ENCODE data around the gene DSCAML1.

The DSCAML1 gene

DNA sequence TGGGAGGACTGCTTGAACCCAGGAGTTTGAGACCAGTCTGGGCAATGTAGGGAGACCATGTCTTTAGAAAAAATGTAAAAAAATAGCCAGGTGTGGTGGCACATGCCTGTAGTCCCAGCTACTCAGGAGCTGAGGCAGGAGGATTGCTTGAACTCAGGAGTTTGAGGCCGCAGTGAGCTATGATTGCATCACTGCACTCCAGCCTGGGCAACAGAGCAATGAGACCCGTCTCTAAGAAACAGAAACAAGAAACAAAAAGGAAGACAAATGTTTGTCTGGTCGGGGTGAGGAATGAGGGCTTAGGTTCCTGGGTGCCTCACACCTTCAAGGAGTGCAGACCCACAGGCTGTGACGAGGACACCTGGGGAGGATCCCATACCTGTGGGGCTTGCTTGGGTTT lies 277.4 kb downstream of the DSCAML1 start:
- no peak for DNase-seq (ENCODE audit: low spot score)

DNA sequence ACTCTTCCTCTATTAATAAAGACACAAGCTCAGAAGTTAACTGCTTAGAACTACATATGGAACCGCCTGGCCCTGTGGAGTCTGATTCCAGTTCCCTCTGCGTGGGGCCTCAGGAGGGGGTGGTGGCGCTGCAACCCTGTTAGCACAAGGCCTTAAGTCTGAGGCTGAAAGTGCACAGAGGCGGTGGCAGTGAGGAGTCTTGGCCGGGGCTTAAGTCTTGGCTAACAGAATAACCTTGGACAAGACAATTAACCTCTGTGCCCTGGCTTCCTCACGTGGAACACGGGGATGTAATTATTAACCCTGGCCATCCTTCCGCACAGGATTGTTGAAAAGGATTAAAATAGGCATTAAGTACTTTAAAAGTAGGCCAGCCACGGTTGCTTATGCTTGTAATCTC lies 277.8 kb downstream of the DSCAML1 start:
- DNase-seq (ENCODE audit: low spot score): no peak

DNA sequence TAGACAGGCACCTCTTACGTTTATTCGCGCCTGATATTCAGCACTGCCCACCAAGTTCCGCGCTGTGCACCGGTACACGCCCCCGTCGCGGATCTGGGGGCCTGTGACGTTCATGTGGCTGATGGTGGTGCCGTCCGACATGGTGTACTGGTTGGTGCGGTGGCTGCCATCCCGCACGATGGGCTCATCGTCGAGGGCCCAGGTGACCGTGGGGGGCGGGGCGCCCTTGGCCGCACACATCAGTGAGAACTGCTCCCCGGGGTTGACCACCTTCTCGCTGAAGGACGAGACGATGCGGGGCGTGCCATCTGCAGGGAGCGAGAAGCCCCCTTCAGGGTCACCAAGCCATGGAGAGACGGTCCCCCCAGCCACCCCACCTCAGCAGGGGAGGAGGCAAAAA lies 278.6 kb downstream of the DSCAML1 start:
- DNase-seq (ENCODE audit: low spot score): no peak

DNA sequence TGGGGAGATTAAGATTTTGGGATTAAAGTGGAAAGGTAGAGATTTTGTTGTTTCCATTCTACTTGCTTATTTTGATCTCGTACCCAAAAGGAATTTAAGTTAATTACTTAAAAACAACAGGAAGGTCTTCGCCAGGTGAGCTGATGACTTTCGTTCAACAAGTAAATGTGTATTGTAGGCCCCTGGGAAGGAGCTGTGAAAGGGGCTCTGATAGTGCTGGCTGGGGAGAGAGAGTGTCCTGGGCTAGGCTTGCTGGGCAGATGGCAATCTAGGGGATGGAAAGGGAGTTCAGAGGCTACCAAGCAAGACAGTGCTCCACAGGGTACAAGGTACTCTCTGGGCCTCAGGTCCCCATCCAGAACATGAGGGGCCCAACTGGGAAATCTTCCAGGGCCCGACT lies 279.9 kb downstream of the DSCAML1 start:
- no peak for DNase-seq (ENCODE audit: low spot score)

DNA sequence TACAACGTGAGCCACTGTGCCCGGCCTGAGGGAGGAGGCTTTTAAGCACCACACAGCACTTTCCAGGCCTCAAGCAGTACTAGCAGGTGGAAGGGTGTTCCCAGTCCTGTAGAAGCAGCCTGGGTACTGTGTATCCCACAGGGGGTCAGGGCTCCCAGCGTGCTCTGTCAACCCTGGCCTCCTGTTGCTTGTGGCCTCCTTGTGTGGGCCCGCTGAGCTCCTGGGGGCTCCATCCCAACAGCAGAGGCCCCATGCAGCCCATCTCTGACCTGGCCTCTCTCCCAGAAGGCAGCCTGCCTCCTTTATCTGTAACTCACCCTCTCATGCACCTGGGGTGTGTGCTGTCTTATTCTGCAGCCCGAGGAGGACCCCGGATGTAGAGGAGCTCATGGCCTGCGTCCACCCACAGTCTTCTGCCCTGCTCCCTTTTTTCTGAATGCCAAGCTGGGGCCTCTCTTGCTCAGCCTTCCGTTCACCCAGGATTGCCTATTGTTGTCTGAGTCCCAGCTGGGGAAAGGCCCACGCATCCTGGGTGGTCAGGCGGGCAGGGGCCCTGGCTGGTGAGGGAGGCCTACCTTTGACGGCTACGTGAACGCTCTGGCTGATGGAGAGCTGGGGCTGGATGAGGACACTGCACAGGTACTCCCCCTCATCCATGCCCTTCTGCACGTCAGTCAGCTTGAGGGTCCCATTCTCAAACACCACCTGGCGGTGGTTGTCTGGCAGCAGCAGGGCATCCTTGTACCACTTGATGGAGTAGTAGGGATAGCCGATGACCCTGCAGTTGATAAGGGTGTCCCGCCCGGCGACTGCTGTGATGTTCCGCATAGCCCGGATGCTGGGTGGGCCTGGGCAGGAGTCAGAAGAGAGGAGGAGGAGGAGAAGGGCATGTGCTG lies 280.9 kb downstream of the DSCAML1 start:
- no peak for DNase-seq (ENCODE audit: low spot score)

DNA sequence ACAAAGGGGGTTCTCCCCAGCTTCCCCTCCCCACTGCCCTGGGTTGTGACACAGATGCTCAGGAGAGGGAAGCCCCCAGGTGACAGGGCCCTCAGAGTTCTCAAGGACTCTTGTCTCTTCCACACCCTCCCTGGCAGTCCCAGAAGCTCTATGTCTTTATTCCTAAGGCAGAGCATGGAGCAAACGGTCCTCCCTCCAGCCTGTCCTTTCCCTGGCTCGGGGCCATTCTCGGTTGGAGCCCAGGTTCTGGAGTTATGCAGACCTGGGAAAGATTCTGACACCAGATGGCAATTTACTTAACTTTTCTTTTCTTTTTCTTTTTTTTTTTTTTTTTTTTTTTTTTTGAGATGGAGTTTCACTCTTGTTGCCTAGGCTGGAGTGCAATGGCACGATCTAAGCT lies 282.8 kb downstream of the DSCAML1 start:
- no peak for DNase-seq (ENCODE audit: low spot score)

DNA sequence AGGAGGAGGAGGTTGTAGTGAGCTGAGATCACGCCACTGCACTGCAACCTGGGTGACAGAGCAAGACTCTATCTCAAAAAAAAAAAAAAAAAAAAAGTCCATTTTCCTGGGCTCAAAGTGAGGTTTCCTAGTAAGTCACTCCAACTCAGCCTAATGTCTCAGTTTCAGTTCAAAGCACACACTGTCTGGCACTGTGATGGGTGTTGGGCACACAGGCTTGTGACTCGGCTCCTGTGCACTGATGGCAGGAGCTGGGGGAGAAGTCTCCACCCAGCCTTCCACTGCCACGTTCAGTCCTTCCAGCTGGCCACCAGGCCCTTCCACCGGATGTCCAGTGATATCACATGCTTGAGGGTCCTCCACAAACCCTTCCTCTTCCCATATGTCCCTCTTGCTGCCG lies 283.4 kb downstream of the DSCAML1 start:
- DNase-seq (ENCODE audit: low spot score): no peak

DNA sequence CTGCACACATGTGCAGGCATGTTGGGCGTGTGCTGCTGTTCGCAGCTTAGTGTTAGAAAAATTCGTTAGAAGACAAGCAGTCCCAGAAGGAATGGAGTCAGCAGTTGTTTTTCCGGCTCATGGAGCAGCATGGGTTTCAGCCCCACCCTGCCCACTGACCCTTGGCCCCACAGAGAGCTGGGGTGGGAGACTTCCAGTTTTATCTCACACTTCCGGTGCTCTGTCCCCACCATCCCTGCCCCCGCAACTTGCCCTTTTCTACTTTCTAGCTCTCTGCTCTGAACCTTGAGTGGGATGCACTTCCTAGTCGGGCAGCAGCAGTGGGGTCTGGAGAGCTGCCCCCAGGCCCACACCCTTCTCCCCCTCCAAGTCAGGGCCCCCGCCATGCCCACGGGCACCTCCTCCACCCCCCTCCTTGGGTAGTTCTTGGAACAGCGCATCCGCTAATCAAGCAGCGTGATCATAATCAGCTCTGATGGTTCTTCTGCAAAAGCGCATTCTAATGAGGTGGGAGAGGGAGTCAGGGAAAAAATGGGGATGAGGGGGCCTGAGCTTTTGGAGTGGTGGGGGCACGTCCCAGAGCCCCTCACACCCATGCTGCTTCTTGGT lies 285.0 kb downstream of the DSCAML1 start:
- DNase-seq (ENCODE audit: low spot score): no peak

DNA sequence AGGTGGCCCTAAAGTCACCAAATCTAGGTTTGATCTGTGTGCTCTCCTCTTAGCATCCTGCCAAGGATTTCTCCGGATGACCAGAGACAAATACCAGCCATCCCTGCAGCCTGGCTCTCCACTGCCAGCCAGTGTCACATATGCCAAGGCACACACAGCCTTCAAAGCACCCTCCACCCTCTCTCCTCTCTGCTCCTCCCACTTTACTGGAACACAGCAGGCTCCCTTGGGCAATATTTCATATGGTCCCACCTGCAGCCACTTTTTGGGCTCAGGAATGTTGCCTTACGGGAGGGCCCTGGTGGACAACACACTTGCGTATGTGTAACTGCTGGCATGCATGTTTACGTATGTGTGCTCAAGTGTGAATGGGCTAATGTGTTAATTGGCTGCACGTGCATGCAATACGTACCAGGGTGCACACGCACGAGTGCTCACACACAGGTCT lies 285.5 kb downstream of the DSCAML1 start:
- DNase-seq (ENCODE audit: low spot score): no peak

DNA sequence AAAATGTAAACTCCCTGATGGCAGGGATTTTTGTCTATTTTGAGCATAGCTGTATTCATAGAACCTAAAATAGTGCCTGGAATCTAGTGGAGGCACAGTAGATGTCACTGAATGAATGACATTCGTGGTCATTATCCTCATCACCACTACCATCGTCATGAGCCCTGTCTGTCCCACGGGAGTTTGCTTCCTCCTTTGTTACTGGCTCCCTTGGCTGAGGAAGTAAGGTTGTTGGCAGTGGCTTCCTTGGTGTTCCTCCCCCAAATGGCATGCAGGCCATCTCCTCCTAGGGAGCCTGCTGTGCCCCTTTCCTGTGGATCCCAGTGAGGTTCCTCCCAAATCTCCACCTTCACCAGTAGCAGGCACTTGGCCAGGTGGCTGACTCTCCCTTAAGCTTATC lies 286.4 kb downstream of the DSCAML1 start:
- DNase-seq (ENCODE audit: low spot score): no peak

DNA sequence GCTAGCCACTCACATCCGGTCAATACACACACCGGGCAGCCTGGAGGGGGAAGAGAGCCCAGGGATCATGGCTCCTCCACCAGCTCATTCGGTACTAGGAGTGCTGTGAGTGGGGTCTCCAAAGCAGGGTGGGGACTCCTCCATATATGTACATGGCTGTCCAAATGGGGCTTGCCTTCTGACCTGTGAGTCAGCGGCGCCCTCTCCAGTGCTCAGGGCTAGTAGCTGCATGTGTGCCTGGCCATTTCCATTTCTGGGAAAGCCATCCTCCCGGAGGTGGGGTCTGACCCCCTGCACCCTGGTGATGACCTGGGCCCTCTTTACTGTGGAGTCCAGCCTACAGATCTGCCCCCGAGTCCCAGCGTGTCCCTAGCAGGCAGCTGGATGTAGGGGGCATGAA lies 287.5 kb downstream of the DSCAML1 start:
- DNase-seq (ENCODE audit: low spot score): no peak

DNA sequence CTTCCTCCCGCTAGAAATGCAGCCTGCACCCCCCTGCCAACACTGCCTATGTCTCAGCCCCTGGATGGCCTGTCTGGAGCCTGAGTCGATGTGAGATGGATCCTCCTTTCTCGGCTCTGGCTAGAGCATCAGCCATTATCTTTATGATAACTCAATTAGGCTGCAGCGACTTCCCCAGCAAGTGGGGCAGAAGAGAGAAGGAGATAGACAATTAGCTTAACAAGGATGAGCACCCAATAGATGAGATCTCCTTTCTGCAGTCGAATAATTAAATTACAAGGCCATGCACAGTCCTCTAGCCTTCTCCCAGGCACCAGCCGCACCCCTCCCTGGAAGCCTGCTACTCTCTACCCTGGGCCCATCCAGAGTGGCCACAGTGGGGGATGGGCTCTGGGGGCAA lies 290.0 kb downstream of the DSCAML1 start:
- no peak for DNase-seq (ENCODE audit: low spot score)

DNA sequence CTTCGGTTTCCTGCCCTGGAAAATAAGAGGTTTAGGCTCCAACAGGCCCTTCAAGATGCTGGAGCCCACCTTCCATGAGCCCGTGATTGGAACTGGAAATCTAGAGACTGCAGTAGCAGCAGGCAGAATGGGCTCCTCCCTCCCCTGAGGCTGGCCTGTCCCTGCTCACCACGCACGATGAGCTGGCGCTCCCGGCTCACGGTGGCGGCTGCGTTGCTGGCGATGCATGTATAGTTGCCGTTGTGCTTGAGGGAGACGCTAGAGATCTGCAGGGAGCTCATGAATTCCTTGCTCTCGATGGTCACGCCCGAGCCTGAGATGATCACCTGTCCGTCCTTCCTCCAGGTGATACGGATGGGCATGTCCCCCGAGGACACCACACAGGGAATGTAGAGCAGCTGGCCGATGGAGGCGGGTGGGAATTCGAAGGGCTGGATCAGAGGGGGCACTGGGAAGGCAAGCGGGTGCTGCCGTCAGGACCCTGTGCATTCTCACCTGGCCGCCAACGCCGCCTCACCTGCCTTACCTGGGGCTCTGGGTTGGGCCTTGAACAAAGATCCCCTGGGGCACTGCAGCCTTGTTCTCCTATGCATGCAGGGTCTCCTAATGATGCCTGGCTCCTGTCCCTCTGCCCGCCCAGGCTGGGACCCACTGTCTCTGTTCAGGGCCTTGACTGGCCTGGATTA lies 291.6 kb downstream of the DSCAML1 start:
- no peak for DNase-seq (ENCODE audit: low spot score)

DNA sequence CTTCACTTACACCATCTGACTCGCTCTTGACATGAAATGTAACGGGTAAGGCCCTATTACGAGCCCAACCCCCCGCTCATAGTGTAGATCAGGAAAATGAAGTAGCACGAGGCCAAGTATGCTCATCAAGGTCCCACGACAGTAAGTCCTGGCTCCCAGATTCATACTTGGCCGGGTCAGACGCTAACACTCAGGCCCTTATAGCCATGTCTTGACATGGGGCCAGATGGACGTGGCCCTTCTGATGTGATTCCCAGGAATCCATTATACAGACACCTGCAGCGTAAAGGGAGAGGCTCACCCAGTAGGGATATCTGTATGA lies 294.3 kb downstream of the DSCAML1 start:
- DNase-seq (ENCODE audit: low spot score): no peak

DNA sequence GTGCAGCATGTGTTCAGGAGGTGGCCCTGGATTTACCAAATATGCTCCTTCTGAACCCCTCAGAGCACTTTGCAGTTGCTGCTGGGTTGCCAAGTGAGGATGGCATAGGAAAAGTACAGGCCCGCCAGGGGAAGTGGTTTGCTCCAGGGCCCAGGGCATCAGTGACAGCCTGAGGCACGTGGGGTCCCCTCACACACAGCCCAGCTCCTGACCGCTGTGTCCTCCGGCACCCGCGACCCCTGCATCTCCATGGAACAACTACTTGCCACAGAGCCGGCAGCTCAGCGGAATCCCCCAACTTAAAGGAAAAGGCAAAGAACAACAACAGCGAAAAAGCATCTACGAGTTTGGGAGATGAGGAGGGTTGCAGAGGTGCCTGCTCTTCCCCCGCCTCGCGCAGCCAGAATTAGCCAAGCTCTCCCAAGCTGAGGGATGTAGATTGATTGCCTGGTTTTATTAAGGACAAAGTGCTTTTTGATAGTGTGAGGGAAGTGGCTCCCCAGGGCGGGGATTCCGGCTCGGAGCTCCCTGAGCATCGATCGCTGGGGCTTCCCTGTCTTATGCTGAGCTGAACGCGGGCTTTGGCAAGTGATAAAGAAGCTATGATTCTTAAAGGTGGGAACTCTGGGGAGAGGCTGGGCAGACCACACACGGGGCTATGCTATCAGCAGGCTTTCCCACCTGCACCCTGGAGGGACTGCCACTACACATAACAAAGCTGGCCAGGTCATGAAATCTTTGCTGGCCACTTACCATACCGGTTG lies 294.8 kb downstream of the DSCAML1 start:
- no peak for DNase-seq (ENCODE audit: low spot score)

DNA sequence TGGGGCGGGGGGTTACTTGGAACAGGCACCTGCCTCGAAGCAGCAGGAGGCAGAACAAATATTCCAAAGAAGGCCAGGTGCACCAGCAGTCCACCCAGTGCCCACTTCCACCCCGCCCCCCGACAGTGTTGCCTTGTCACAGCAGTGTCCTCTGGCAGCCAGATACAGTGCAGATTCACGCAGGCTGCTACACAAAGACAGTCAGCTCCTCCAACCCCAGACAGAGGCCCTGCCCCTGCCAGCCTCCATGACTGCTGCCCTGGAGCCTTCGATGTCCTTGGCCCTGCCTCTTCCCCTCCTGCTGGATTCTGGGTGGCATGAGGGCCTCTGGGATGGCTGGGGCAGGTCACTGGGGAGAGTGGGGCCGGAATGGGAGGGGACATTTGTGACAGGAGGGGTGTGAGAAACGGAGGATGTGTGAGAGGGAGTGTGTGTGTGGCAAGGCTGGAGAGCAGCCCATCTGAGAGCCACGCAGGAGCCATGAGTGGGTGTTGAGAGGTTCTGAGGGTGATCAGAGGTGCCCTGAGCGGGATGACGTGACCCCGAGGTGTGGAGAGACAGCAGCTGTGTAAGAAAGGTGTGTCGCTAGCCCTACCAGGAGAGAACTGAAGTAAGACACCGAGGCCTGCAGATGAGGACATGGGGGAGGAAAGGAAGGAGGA lies 295.6 kb downstream of the DSCAML1 start:
- no peak for DNase-seq (ENCODE audit: low spot score)

DNA sequence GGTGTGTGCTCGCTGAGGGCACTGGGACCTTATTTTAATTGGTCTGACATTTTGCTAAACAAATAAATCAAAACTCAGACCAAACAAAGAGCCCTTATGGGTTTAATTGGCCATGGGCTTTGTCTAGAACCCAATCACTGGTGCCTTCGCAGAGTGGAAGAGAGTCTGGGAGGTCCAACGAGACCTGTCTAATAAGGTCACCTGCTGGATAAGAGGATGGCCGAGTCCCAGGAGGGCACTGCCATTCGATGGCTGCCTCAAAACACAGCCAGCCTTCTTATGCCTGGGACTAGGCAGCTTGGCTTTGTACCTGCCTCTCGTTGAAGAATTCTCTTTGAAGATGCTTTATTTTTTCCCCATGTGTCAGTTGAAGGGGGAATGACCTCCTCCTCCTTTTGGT lies 298.2 kb downstream of the DSCAML1 start:
- no peak for DNase-seq (ENCODE audit: low spot score)

DNA sequence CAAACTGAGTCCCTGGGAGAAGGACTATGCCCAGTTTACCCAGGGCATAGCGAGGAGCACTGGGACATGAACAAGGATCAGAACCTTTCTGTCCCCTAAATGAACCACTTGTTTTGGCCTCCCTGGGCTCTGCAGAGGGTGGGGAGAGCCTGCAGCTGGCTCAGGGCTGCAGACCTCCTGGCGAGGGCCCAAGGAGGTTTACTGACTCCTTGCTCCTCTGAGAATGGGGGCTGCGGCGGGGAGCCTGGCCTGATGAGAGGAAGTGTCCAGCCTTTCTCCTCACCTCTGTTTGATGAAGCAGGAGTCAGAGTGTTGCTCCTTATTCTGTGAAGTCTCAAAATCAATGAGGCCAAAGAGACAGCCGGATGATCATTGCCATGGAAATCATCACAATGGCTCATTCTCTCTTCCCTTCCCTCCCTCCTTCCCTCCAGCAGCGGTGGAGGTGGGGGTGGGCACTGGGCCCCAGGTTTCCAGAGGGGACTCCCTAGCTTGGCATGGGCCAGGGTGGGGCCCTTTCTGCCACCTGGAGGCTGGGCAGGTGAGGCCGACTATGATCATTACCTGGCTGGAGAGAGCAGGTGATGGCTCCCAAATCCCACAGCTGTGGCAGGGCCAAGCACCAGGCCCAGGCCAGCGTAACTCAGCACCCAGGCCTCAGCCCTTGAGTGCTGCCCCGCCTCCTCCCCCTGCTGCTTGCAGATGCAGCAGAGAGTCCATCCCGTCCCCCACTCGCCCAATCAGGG lies 299.6 kb downstream of the DSCAML1 start:
- no peak for DNase-seq (ENCODE audit: low spot score)

DNA sequence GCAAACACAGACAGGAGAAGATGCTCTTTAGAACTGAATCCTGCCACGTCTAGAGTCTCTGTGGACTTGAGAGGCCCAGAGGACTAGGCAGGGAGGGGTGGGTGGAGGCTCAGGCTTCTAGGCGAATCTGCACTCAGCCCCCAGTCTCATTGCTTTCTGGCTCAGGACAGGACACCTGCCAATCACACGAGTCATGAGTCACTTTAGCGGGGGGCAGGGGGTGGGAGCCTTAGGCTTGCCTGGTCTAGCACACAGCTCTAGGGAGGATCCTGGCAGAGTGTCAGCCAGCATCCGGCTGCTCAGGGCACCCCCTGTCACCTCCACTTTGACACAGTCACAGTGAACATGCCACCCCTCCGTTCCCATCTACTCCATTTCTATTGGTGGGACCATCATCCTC lies 301.7 kb downstream of the DSCAML1 start:
- no peak for DNase-seq (ENCODE audit: low spot score)

DNA sequence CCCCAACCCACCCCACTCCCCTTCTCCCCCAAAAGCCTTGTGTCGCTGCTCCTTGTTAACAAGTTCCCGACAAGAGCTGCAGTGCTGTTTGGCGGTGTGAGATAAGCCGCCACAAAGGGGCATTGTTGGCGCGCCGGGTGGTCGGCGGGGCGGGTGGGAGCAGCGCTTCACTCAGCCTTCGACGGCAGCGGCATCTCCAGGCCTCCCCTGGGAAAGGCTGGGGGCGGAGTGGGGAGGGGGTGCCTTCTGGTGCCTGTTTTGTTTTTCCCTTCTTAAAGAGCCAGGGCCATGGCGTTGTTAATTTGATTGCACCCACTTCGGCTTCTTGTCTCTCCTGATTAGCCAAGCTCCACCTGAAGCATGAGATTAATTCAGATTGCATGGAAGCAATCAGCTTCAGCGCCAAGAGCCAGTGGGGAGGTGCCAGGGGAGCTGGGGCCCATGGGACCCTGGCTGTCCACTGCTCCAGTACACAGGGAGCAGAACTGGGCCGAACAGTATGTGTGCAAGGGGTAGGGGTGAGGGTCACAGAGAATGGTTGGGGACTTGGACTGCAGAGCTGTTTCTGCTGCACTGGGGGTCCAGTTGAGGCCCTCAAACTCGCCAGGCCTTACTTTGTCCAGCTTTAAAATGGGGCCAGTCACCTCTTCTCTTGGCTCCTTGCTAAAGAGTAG lies 304.3 kb downstream of the DSCAML1 start:
- no peak for DNase-seq (ENCODE audit: low spot score)

DNA sequence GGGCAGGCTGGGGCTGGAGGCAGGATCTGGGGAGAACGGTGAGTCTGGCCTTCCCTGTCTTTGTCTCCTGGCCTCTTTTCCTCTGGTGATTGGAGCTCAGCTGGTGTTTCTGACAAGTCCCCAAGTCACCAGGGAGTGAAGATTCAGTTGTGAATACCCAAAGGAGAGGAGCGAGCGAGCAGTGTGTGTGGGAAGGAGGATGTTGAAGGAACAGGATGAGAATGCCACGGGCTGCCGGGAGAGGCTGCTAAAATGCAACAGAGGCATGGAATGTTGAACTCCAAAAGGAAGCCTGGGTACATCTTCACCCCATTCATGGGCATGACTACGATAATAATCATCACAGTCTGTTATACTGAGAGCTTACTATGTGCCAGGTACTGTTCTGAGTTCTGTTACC lies 306.1 kb downstream of the DSCAML1 start:
- no peak for DNase-seq (ENCODE audit: low spot score)

All from NAMALWA (cell line).